ES-I3 (cell line): ENCODE measurements around the gene OPHN1.
A peak's percentile ranks its signal among the peaks of the same experiment; 100 is the strongest.
"Not testable (repeated sequence)": the region's sequence is repeated elsewhere in the genome, so short reads cannot be mapped to it uniquely, and the experiment has no call there.

ENCODE experiments used
- H3K36me3 ChIP-seq: 2 replicates; pipeline ENCODE4 v1.6.1; 2013; ENCODE audit warnings: mild to moderate bottlenecking, low read length, control low read depth, moderate library complexity; ENCODE audit not compliant: insufficient read depth
- H3K4me1 ChIP-seq: 2 replicates; pipeline ENCODE4 v1.6.1; 2013; ENCODE audit warnings: mild to moderate bottlenecking, control low read depth, low read length; ENCODE audit not compliant: insufficient read depth
- H3K9ac ChIP-seq: 2 replicates; pipeline ENCODE4 v1.6.1; 2013; ENCODE audit warnings: low read depth, mild to moderate bottlenecking, low read length, moderate library complexity
- H3K9me3 ChIP-seq: 2 replicates; pipeline ENCODE4 v1.6.1; 2013; ENCODE audit warnings: mild to moderate bottlenecking, low read length, moderate library complexity; ENCODE audit not compliant: control insufficient read depth, insufficient read depth

The OPHN1 gene

GRCh38 chrX:68286076-68286475, 147.2 kb downstream of the OPHN1 start:
- Histone ChIP-seq H3K4me1 (no peaks in the 10 kb centered on the region), H3K9me3 (no peaks in the 10 kb centered on the region), H3K36me3 (no peaks in the 10 kb centered on the region)

GRCh38 chrX:68284281-68284904, 148.9 kb downstream of the OPHN1 start:
- H3K36me3 ChIP-seq: no peaks in the 10 kb centered on the region
- H3K9me3 ChIP-seq: no peaks in the 10 kb centered on the region
- peaks cover 6% of the 10 kb centered on the region; the same call in 1 of the 2 replicates for H3K4me1 ChIP-seq
- H3K9ac ChIP-seq: no peak overlapping the region

More at GRCh38 chrX:68286076-68286475, 147.2 kb downstream of the OPHN1 start:
- H3K9ac ChIP-seq: no peak overlapping the region

DNA sequence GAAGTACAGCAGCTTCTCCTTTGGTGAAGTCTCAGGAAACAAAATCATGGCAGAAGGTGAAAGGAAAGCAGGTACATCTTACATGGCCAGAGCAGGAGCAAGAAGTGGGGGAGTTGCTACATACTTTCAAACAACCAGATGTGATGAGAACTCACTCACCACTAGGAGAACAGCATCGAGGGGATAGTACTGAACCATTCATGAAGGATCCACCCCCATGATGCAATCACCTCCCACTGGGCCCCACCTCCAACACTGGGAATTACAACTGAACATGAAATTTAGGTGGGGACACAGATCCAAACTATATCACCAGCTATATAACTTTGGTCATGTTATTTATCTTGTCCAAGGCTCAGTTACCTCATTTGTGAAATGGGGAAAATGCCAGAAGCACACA, 159.4 kb downstream of the OPHN1 start:
- H3K36me3 ChIP-seq: no peaks in the 10 kb centered on the region
- H3K4me1 ChIP-seq: peaks cover 14% of the 10 kb centered on the region
- H3K9ac ChIP-seq: no peak overlapping the region
- H3K9me3 ChIP-seq: peaks cover 5% of the 10 kb centered on the region; the same call in 1 of the 2 replicates

- not testable (repeated sequence) for H3K9ac ChIP-seq, H3K4me1 ChIP-seq, H3K36me3 ChIP-seq, H3K9me3 ChIP-seq
Observed at GRCh38 chrX:68264793-68265192, 168.5 kb downstream of the OPHN1 start.

GRCh38 chrX:68261060-68261672, 172.1 kb downstream of the OPHN1 start:
- H3K4me1 ChIP-seq: no peaks in the 10 kb centered on the region
- H3K36me3 ChIP-seq: no peaks in the 10 kb centered on the region
- H3K9ac ChIP-seq: no peak overlapping the region
- no peaks in the 10 kb centered on the region for H3K9me3 ChIP-seq

DNA sequence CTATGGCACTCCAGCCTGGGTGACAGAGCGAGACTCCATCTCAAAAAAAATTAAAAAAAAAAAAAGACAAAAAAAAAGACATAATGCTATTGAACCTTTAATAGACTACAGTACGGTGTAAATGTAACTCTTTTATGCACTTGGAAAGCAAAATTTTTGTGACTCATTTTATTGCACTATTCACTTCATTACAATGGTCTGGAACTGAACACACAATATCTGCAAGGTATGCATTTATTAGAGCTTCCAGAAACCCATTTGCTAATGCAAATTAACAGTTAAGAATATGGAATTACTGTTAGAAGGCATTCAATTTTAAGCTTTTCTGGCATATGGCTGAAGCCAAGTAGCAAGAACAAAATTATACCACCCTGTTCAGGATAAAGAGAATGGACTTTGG, 176.3 kb downstream of the OPHN1 start:
- H3K4me1 ChIP-seq: no peaks in the 10 kb centered on the region
- H3K9me3 ChIP-seq: no peaks in the 10 kb centered on the region; the same call in 1 of the 2 replicates
- no peak overlapping the region for H3K9ac ChIP-seq
- no peaks in the 10 kb centered on the region for H3K36me3 ChIP-seq

GRCh38 chrX:68254738-68255645, 178.3 kb downstream of the OPHN1 start:
- Histone ChIP-seq H3K4me1 (no peaks in the 10 kb centered on the region), H3K9me3 (no peaks in the 10 kb centered on the region; the same call in 1 of the 2 replicates), H3K9ac (no peak overlapping the region), H3K36me3 (no peaks in the 10 kb centered on the region)

DNA sequence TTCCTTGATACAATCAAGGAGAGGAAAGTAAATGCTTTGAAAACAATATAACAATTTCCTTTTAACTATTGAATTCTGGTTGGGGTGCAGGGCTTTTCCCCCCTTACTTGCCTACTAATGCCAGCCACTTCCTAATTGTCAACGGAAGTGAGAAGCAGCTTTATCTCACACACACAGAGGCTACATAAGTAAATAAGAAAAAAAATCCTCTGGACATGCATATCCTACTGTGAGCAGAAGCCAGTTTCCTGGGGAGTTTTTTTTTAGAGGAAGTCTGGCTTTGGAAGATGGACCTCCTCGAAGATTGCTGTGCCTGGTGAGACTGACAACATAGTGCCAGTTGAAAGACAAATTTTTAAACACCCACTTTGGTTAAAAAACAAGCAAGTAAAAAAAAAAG, 180.6 kb downstream of the OPHN1 start:
- Histone ChIP-seq H3K9me3 (no peaks in the 10 kb centered on the region; the same call in 1 of the 2 replicates), H3K9ac (no peak overlapping the region), H3K36me3 (no peaks in the 10 kb centered on the region), H3K4me1 (no peaks in the 10 kb centered on the region)

DNA sequence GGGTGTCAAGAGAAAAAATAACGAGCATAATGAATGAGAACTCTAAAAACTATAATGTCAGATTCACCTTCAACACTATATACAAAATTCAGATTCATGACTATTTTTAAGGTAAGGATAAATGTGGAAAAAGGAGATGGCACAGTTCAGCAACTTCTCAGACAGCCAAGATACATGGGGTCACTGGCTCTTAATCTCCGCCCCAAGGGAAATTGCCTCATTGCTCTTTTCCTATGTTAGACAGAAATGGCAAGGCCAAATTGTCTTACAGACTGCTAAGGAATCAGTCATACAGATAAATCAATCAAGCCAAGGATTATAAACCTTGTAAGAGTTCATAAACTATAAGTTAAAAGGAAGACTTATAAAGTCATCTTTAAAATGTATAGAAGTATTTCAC, 183.4 kb downstream of the OPHN1 start:
- Histone ChIP-seq H3K36me3 (no peaks in the 10 kb centered on the region), H3K9me3 (no peaks in the 10 kb centered on the region; the same call in 1 of the 2 replicates), H3K4me1 (no peaks in the 10 kb centered on the region), H3K9ac (no peak overlapping the region)

DNA sequence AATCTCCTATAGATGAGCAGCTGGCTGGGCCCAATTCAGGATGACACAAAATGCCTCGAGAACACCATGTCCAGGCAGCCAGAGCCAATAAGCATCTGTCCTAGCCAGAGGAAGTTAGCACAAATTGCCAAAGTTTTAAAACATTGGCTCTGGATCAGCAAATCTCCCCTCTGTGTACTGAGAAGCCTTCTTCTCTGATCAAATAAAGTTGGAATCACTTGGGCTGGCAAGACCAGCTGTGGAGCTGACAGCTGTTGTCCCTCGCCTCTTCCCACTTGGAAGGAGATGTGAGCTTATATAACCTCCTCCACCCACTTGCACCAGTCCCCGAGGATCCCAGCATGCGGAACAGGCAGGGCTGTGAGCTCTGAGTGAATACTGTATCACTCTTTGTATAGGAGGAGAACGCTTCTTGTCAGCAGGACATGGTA, 183.9 kb downstream of the OPHN1 start:
- H3K36me3 ChIP-seq: no peaks in the 10 kb centered on the region
- no peaks in the 10 kb centered on the region; the same call in 1 of the 2 replicates for H3K9me3 ChIP-seq
- no peaks in the 10 kb centered on the region for H3K4me1 ChIP-seq

GRCh38 chrX:68238568-68238967, 194.7 kb downstream of the OPHN1 start:
- Histone ChIP-seq H3K9ac (no peak overlapping the region), H3K9me3 (no peaks in the 10 kb centered on the region), H3K4me1 (peaks cover 13% of the 10 kb centered on the region), H3K36me3 (no peaks in the 10 kb centered on the region)

More for the DNA sequence above, 183.9 kb downstream of the OPHN1 start:
- no peak overlapping the region for H3K9ac ChIP-seq

DNA sequence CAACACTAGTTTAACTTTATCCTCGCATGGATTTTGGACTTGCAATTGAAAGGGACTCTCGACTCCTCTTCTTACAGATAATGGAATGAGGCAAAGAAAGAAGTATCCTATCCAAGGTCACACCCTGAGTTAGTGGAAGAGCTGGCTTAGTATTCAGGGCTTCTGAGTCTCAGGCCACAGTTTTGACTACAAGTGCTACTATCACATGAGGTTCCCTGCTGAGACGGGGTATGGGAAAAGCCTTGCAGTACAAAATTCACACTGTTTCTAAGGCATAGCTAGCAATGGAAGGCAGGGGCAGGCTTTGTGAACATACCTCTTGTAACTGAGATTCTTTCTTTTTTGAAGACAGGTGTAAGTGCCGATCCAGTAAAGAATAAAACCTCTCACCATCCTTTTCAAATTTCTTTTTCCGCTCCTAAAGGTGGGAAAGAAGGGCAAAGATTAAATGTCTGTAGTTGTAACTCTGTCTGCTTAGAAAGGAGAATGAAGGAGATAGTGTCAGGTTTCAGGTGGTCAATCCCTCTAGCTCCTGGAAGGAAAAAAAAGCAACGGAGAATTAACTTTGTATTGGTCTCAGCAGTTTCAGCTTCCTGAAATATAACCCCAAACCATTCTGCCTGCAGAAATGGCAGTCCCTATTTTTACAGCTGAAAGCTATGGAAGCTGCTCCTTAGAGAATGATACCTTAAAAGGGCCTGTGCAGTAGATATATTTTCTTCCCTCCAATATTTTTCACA, 199.0 kb downstream of the OPHN1 start:
- Histone ChIP-seq H3K4me1 (peaks cover 13% of the 10 kb centered on the region), H3K9ac (peak overlapping the region; percentile 1; the same call in 1 of the 2 replicates), H3K9me3 (no peaks in the 10 kb centered on the region), H3K36me3 (no peaks in the 10 kb centered on the region)

- Histone ChIP-seq H3K9me3 (no peaks in the 10 kb centered on the region), H3K4me1 (peaks cover 13% of the 10 kb centered on the region), H3K36me3 (no peaks in the 10 kb centered on the region), H3K9ac (no peak overlapping the region)
Observed at GRCh38 chrX:68232206-68232605, 201.1 kb downstream of the OPHN1 start.

GRCh38 chrX:68209008-68209407, 224.3 kb downstream of the OPHN1 start:
- Histone ChIP-seq H3K9me3 (no peaks in the 10 kb centered on the region), H3K36me3 (no peaks in the 10 kb centered on the region; the same call in 1 of the 2 replicates), H3K4me1 (no peaks in the 10 kb centered on the region), H3K9ac (no peak overlapping the region)
